Astrocyte (in vitro differentiated cells and primary cell): ENCODE results near the gene PKP4.

Experiments
- CTCF ChIP-seq: IDR thresholded peaks from 2 replicates; pipeline ENCODE4 v1.5.1; 2011; ENCODE audit warnings: low read depth, mild to moderate bottlenecking, inconsistent platforms, low read length, moderate library complexity; ENCODE audit not compliant: insufficient read depth
- EZH2 ChIP-seq: IDR thresholded peaks from 2 replicates; pipeline ENCODE4 v1.6.1; 2012; ENCODE audit warnings: mild to moderate bottlenecking, low read length, inconsistent platforms; ENCODE audit not compliant: insufficient read depth

GRCh38 chr2:158501301-158501700 is 44.5 kb downstream of the PKP4 start:
- TF ChIP-seq CTCF (no peak), EZH2 (no peak)
